GM12873 (cell line): Measurements from ENCODE around the gene ITGA7.

Experiments
- CTCF ChIP-seq: IDR thresholded peaks from 2 replicates; pipeline ENCODE4 v1.5.1; 2012; ENCODE audit warnings: low read depth, mild to moderate bottlenecking, moderate library complexity, low read length, control low read depth; ENCODE audit not compliant: insufficient read depth; ENCODE audit errors: missing control alignments

ITGA7 gene

GRCh38 chr12:55718624-55719275 lies 11.0 kb upstream of the ITGA7 start:
- TF ChIP-seq CTCF, result no peak

- no peak for TF ChIP-seq CTCF
Observed at GRCh38 chr12:55718015-55718414, 10.3 kb upstream of the ITGA7 start.

GRCh38 chr12:55717011-55718007 lies 9.6 kb upstream of the ITGA7 start:
- no peak for TF ChIP-seq CTCF

GRCh38 chr12:55716582-55716957 lies 8.9 kb upstream of the ITGA7 start:
- TF ChIP-seq CTCF, result no peak

GRCh38 chr12:55715833-55716581 lies 8.3 kb upstream of the ITGA7 start, which contains the start of gene BLOC1S1:
BLOC1S1 (plus strand) TSS chr12:55716046; CDS start chr12:55716052, 6 bp downstream.
- TF ChIP-seq CTCF, result no peak

- TF ChIP-seq CTCF, result no peak
Observed at GRCh38 chr12:55715169-55715764, 7.6 kb upstream of the ITGA7 start.
